GM19351 (cell line): ENCODE measurements around the gene PTX4.

Experiments used
- ATAC-seq: cut with Tn5 transposase; IDR thresholded peaks from one replicate; pipeline ENCODE4 v1.9.1; 2021; ENCODE audit warnings: mild to moderate bottlenecking, moderate library complexity; ENCODE audit not compliant: unreplicated experiment

The PTX4 gene

DNA sequence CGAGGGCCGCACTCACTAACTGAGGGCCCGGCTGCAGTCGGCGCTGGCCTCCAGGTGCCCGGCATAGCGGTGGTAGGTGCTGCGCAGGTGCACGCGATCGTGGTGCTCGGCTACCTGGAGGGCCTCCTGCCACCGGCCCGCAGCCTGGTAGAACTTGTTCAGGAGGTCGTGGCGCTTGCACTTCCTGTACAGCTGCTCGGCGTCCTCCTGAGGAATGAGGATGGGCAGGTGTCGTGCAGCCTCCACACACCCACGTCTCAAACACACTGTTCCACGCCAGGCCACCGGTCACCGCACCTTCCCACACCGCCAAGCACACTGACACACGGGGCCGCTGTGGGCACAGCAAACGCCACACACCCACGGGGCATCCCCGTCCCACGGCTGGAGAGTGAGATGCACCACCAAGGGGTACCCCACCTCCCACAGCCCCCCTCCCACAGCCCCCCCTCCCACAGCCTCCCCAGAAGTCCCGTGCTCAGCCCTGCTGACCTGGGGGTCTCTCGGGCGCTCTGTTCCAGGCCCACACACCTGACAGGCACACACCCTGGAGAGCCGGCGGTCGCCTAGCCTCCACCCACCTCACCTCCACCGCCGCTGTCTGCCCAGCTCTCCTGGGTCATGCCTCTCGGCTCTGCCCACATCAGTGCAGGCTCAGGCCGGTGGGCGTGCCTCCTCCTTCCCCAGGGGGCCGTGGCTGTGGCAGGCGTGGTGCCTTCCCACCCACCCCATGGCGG is 37.3 kb upstream of the PTX4 start:
- no peak for ATAC-seq

- ATAC-seq: no peak
These were observed 35.6 kb upstream of the PTX4 start for GRCh38 chr16:1524366-1524765.

- ATAC-seq: no peak
These were observed 35.0 kb upstream of the PTX4 start for GRCh38 chr16:1523581-1524245.

- ATAC-seq: no peak
These were observed 31.7 kb upstream of the PTX4 start for GRCh38 chr16:1520461-1520860.

DNA sequence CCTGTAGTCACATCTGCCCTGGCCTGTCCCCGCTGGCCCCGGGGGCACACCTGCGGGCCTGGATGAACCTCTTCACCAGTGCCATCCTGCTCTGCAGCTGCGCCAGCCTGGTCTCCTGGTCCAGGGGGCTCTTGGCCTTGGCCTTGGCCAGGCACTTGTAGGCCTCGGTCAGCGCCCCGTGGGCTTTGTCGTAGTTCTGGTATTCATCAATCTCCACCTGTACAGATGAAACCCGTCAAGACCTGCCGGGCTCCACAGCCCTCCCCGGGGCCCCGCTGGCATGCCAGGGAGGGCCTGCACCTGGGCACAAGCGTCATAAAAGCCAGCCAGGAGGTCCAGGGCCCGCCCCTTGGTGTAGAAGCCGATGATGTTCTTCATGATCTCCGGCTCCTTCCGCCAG is 31.1 kb upstream of the PTX4 start:
- no peak for ATAC-seq

DNA sequence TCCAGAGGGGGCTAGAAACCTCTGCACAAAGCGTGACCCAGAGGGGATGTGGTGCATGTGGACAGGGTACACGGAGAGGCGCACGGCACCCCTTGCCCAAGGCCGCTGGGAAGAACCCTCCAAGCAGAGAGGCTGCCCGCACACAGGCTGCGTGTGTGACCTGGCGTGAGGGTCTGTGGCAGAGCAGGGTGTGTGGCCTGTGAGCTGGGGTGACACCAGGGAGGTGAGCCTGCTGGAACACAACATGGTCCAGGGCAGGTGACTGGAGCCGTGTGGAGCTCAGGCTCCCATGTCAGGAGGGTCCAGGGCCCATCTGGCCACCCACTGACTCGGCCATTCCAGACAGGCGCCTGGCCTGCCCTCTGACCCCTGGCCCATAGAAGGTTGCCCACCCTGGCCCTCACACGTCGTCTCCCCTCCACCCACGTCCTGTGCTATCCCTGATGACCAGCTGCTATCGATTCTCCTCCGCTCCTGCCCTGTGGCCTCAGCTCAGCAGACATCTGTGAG is 29.9 kb upstream of the PTX4 start:
- no peak for ATAC-seq

GRCh38 chr16:1514507-1514906 is 25.8 kb upstream of the PTX4 start:
- no peak for ATAC-seq

GRCh38 chr16:1512774-1513173 is 24.0 kb upstream of the PTX4 start:
- ATAC-seq: no peak

DNA sequence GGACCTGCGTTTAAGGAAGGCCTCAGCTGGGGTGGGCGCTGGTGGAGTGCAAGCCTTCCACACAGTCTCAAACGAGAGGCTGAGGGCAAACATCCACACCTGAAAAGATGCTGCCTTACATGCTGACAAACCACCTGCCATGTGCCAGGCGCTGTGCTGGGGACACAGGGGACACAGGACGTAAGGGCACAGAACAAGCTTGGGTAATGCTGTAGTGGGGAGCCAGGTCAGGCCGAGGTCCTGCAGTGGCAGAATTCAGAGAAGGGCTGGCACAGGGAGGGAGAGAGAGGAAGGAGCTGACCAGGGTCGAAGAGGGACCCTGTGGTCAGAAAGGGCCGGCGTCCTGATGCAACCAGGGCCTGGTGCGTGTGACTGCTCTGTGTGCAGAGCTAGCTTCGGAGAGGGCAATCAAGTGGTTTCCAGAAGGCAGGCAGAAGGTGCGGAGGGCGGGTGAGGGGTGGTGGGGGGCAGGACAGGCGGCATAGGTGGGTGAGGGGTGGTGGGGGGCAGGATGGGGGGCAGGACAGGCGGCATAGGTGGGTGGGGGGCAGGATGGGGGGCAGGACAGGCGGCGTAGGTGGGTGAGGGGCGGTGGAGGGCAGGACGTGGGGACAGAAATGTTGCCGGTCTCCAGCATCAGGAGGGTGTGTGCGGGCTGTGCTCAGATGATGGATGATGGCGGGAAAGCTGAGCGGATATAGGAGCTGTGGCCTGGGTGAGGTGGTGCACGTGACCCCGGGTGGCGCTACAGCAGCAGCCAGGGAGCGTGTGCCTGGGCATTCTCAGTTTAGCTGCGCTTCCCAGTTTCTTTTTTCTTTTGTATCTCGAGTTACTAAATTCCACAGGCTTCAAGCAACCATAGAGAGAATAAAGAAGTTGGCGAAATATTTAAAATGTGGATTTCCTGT is 23.2 kb upstream of the PTX4 start:
- ATAC-seq: no peak

DNA sequence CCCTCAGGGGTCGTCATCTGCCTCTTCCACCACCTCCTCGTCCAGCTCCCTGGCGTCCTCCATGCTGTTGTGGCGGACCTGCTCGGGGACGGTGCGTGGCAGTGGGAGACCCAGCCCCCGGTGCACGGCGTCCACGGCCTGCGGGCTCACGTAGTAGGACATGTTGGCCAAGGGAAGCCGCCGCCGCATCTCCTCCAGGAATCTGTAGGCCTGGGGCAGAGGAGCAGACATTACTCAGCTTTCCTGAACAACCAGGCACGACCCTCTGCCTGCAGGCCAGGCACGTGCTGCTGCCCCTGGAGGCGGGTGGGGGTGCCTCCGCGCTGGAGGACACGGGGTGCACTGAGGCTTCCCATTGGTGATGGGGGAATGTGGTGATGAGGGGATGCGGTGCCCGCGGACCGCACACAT is 22.2 kb upstream of the PTX4 start:
- ATAC-seq: no peak

GRCh38 chr16:1510272-1510671 is 21.5 kb upstream of the PTX4 start:
- ATAC-seq: no peak

- ATAC-seq: no peak
These were observed 20.8 kb upstream of the PTX4 start for GRCh38 chr16:1509307-1510221.

- no peak for ATAC-seq
These were observed 19.9 kb upstream of the PTX4 start for GRCh38 chr16:1508494-1509187.

GRCh38 chr16:1506494-1507213 is 17.9 kb upstream of the PTX4 start:
- no peak for ATAC-seq

DNA sequence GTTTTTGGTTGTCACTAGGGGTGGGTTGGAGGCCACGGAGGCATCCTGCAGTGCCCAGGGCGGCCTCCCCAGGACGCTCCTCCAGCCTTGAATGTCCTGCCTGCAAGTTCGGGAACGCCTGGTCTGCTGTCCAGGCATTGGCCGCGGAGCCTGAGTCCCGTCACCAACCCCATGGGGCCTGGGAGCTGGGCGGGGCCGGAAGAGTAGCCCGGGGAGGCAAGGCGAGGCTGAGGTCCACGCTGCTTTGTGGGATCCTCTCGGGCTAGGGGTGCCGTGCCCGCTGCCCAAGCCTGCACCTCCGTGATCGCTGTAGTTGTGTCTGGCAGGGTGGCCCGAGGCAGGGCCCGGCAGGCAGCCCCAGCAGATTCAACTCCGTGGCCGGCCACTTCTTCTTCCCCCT is 17.2 kb upstream of the PTX4 start:
- ATAC-seq: no peak

- ATAC-seq: no peak
These were observed 16.5 kb upstream of the PTX4 start for GRCh38 chr16:1505073-1505844.

- no peak for ATAC-seq
These were observed 14.6 kb upstream of the PTX4 start for GRCh38 chr16:1503110-1503955.
